Measurements from ENCODE around the gene COQ6.

GRCh38 chr14:73968885-73969284 is 18.8 kb downstream of the COQ6 start:
- no peak for TF ChIP-seq CTCF (IDR thresholded peaks at IDR 0.05)
- TF ChIP-seq ZFX (IDR thresholded peaks at IDR 0.05; ENCODE audit: borderline replicate concordance), result no peak

Measured in 22Rv1 (cell line).